ENCODE data around the gene TBX15. TPM values are rescaled to one million over a fixed set of nuclear protein-coding genes. Genes with fewer than 3 reads are reported as not detected.

Gene TBX15
- polyA plus RNA-seq, 1 donor (not counting 4 experiments of a cell fraction or from before 2014, with no cell fraction given), result not detected

DNA sequence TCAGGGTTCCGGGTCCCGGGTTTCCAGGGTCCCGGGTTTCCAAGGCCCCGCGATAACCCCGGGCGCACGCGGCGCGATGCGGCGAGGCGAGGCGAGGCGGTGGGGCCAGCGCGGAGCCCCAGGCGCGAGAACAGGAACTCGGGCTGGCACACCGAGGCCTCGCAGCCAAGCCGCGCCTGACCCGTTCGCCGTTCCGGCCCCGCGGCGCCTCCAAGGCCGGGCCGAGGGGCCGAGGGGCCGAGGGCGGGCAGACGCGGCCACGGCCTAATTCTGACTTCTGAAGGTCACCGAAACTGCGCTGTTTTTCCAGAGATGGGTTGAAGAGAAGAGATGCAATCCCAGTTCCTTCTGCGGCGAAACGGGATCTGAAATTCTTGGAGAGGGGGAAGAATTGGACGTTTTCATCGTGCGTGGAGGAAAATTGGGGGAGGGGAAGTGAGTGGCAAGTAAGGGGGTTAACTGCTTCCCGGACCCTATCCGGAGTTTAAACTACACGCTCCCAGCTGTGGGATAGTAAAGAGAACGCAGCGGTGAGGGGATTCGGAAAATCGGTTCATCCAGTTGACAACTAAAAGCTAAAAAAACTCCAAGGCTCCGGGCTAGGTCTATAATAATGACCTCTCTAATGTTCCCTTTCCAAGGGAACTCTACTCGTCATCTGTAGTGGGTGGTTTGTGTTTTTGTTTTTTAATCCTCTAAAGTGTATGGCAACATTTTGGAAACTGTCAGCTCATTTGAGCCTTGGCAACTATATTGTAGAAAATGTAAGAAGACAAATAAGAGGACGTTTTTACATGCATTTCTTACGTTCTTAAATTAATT is 8.2 kb downstream of the TBX15 start:
- no peak overlapping the region for H2AFZ ChIP-seq (ENCODE audit: control insufficient read depth, low read length)
- H3K27me3 ChIP-seq (ENCODE audit: control insufficient read depth, extremely low read depth, insufficient read depth, low read length), result peaks cover 71% of the 10 kb centered on the region
- H3K9me3 ChIP-seq (ENCODE audit: control insufficient read depth, low read depth, low read length), result peaks cover 9% of the 10 kb centered on the region
- FAIRE-seq (no peak), DNase-seq (ENCODE audit: low read depth, low spot score) (no peak)
- H3K4me2 ChIP-seq (ENCODE audit: control insufficient read depth, extremely low read depth, insufficient read depth, low read depth, low read length), result peak overlapping the region; percentile 49
- peak overlapping the region in 1 of 3 experiments; percentile 41 for H3K4me3 ChIP-seq (ENCODE audit: control insufficient read depth in 2 of 3, extremely low read depth in 1 of 3, insufficient read depth in 2 of 3, low read depth in 1 of 3, low read length in 3 of 3)
- dilution Hi-C loops (cut with MboI; ENCODE audit: extremely low pct_ligation_motif_present, low sequenced_read_pairs), result no loop called here
- H3K79me2 ChIP-seq (ENCODE audit: control insufficient read depth, insufficient read depth, low read length), result no peaks in the 10 kb centered on the region
- no peaks in the 10 kb centered on the region for H3K4me1 ChIP-seq (ENCODE audit: control insufficient read depth, extremely low read depth, insufficient read depth, low read length)
- no peaks in the 10 kb centered on the region for H3K36me3 ChIP-seq (ENCODE audit: control insufficient read depth in 2 of 2, extremely low read depth in 1 of 2, insufficient read depth in 2 of 2, low read length in 2 of 2)
- no peaks in the 10 kb centered on the region for H3K9me1 ChIP-seq (ENCODE audit: control insufficient read depth, extremely low read depth, insufficient read depth, low read length)
- H4K20me1 ChIP-seq (ENCODE audit: control insufficient read depth, extremely low read depth, insufficient read depth, low read length), result no peaks in the 10 kb centered on the region
- no peak overlapping the region for H3K27ac ChIP-seq (ENCODE audit: control insufficient read depth, insufficient read depth, low read length)
- no peak overlapping the region for H3K9ac ChIP-seq (ENCODE audit: control insufficient read depth, extremely low read depth, insufficient read depth, low read length)
- TF ChIP-seq, protein P1, sequence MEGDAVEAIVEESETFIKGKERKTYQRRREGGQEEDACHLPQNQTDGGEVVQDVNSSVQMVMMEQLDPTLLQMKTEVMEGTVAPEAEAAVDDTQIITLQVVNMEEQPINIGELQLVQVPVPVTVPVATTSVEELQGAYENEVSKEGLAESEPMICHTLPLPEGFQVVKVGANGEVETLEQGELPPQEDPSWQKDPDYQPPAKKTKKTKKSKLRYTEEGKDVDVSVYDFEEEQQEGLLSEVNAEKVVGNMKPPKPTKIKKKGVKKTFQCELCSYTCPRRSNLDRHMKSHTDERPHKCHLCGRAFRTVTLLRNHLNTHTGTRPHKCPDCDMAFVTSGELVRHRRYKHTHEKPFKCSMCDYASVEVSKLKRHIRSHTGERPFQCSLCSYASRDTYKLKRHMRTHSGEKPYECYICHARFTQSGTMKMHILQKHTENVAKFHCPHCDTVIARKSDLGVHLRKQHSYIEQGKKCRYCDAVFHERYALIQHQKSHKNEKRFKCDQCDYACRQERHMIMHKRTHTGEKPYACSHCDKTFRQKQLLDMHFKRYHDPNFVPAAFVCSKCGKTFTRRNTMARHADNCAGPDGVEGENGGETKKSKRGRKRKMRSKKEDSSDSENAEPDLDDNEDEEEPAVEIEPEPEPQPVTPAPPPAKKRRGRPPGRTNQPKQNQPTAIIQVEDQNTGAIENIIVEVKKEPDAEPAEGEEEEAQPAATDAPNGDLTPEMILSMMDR (optimal IDR thresholded peaks at IDR 0.05 in 1 of 3, IDR thresholded peaks at IDR 0.05 in 1 of 3, conservative IDR thresholded peaks at IDR 0.05 in 1 of 3; ENCODE audit: extremely low read depth in 1 of 3, insufficient read depth in 2 of 3, low read length in 3 of 3), result no peak
- peak; percentile 83 for TF ChIP-seq EZH2 (IDR thresholded peaks at IDR 0.05; ENCODE audit: low read length)

- FAIRE-seq, result no peak
- H3K4me3 ChIP-seq (ENCODE audit: control insufficient read depth in 2 of 3, extremely low read depth in 1 of 3, insufficient read depth in 2 of 3, low read depth in 1 of 3, low read length in 3 of 3), result peak overlapping the region in 1 of 3 experiments; percentile 41
- no peak overlapping the region for H2AFZ ChIP-seq (ENCODE audit: control insufficient read depth, low read length)
Observed at GRCh38 chr1:118978914-118979701, 9.0 kb downstream of the TBX15 start.

More at GRCh38 chr1:118978914-118979701, 9.0 kb downstream of the TBX15 start:
- dilution Hi-C loops (cut with MboI; ENCODE audit: extremely low pct_ligation_motif_present, low sequenced_read_pairs), result no loop called here
- peaks cover 68% of the 10 kb centered on the region for H3K27me3 ChIP-seq (ENCODE audit: control insufficient read depth, extremely low read depth, insufficient read depth, low read length)
- no peaks in the 10 kb centered on the region for H3K4me1 ChIP-seq (ENCODE audit: control insufficient read depth, extremely low read depth, insufficient read depth, low read length)
- DNase-seq (ENCODE audit: low read depth, low spot score), result no peak
- no peaks in the 10 kb centered on the region for H3K79me2 ChIP-seq (ENCODE audit: control insufficient read depth, insufficient read depth, low read length)
- H3K27ac ChIP-seq (ENCODE audit: control insufficient read depth, insufficient read depth, low read length), result no peak overlapping the region
- H3K9ac ChIP-seq (ENCODE audit: control insufficient read depth, extremely low read depth, insufficient read depth, low read length), result no peak overlapping the region
- no peaks in the 10 kb centered on the region for H3K36me3 ChIP-seq (ENCODE audit: control insufficient read depth in 2 of 2, extremely low read depth in 1 of 2, insufficient read depth in 2 of 2, low read length in 2 of 2)
- no peaks in the 10 kb centered on the region for H3K9me1 ChIP-seq (ENCODE audit: control insufficient read depth, extremely low read depth, insufficient read depth, low read length)
- H4K20me1 ChIP-seq (ENCODE audit: control insufficient read depth, extremely low read depth, insufficient read depth, low read length), result no peaks in the 10 kb centered on the region
- H3K9me3 ChIP-seq (ENCODE audit: control insufficient read depth, low read depth, low read length), result peaks cover 6% of the 10 kb centered on the region
- TF ChIP-seq, protein P1 (optimal IDR thresholded peaks at IDR 0.05 in 1 of 3, IDR thresholded peaks at IDR 0.05 in 1 of 3, conservative IDR thresholded peaks at IDR 0.05 in 1 of 3; ENCODE audit: extremely low read depth in 1 of 3, insufficient read depth in 2 of 3, low read length in 3 of 3), result no peak
- TF ChIP-seq EZH2 (IDR thresholded peaks at IDR 0.05; ENCODE audit: low read length), result peak; percentile 83
- H3K4me2 ChIP-seq (ENCODE audit: control insufficient read depth, extremely low read depth, insufficient read depth, low read depth, low read length), result peak overlapping the region; percentile 49
